Fibroblast of peridontal ligament (primary cell): Measurements from ENCODE around the gene RUNX1.

Source experiments
- DNase-seq: peaks from one replicate; pipeline ENCODE4 v3.0.0-alpha.2; 2010; ENCODE audit errors: extremely low read depth

The RUNX1 gene

DNA sequence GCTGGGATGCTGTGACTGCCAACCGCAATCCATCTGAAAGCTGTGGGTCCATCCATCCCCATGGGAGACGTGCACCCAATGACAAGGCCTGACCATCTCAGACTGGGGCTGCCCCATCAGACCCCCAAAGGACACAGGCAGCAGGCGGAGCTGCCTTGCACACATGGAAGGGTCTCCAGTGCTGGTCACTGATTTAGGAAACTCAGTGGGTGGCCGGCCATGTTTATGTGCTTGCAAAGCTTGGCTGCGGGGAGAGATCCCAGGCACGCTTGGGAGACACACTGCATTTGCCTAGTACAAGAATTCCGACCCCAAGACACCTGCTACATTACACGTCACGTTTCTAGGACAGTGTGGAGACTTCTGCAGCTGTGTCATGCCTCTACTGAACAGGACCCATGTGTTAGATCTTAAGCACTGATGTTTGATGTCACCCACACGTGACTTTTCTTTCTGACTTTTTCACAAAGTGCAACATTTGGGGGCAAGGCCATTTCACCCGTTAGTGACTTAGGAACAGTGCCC, 198.9 kb downstream of the RUNX1 start:
- no peak for DNase-seq

DNA sequence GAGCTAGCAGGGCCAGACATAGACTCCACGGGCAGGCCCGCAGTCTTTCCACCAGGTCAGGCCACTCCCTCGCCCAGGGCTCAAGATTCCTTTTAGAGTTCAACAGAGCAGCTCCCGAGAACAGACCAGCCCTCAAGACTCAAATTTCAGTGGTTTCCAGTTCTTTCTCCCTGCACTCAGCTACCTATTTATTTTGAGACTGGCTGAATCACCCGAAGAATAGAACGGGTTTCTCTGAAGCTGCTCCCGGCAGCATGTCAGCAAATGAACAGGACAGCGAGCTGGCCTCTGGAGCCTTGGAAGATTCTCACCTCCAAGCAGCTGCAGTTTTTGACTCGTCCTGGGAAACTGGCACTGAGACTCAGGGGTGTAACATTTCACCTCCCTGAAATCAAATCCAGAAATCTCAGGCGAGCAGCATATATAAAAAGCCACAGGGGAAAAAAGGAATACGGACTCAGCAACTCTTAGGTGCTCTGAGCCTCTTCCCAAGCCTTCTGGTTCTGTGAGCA, 202.4 kb downstream of the RUNX1 start:
- DNase-seq: peak; percentile 86

DNA sequence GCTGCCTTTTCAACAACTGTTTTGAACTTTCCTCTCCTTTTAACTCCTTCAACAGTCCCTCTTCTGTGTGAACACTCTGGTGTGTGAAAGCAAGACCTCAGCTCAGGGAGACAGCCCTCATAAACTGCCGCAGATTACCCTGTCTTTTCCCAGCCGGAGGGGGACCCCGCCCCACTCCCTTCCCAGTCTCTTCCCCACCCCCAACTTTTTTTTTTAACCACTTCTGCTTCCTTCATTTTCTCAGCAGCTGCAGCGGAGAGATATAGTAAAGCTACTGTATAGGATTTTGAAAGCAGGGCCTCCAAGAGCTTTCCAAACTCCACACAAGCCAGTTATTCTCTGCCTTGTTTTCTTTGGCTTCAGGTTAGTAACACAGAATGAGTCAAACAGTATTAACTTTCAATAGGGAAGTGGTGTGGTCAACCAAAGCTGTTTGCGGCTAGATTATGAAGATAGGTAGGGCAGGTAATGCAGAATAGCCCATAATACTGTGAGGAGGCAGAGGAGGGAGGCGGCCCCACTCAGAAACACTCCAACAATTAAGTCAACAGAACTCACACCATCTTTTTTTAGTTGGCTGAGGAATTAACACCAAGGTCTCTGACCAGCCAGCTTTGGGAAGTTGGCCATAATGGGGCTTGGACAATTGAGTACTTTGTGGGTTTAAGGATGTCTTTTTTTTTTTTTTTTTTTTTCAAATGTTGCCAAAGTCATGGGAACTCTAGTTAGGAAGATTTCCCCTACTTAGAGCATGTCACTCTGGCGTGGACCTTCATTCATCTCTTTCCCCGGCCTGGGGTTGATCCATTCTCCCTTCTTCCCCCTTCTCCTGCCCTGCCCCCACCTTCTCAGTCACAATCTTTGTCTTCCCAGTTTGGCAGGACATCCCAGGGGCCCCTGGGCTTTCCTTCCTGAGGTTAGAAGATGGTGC, 203.3 kb downstream of the RUNX1 start:
- DNase-seq: peak; percentile 89

DNA sequence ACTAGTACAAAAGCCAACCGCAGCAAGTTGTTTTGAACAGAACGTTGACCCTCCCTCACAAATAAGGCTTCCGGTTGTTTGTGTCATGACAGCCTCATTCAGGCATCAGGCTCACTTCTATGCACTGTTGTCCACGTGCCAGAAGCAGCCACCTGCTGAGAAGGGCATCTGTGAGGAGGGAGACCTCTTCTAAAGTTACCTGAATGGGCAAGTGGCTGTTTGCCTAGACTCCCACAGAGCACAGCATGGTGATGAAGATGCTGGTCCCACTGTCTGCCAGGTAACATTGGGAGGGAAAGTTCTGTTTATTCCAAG, 204.2 kb downstream of the RUNX1 start:
- no peak for DNase-seq

DNA sequence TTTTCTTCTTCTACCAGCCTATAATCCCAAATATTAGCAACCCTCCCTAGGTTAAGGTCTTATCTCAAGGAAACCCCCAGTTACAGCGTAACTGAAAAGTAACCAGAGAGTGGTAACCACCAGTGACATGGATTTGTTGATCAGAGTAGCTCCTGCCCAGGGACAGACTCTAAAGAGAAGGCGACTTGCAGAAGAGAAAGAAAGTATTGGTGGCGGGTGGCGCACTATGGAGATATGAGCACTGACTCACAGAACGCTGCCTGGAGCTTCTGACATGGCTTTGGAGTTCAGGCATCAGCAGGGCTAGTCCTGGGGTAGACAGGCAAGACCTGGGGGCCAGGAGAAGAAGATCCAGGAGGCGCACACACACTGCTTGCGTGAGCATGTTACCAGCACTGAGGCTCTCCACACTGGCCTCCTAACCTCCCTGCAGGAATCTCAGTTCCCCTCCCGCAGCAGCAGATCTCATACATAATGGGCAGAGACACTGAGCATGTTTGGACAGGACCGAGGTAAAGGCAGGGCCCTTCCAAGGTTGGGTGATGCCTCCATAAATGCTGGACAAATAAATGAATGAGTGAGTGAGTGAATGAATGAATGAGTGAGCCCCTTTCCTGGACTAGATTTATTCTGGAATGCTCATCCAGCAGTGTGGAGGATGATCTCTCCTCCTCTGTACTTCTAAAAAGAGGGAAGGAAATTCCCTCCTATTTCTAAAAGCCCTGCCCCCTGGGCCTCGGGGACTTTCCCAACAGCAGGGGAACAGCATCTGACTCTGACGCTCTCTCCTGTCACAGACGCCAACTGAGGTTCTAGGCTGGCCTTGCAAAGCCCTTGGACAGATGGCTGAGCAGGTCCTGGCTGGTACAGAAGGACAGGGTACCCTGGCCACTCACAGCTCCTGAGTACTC, 204.8 kb downstream of the RUNX1 start:
- DNase-seq: no peak

DNA sequence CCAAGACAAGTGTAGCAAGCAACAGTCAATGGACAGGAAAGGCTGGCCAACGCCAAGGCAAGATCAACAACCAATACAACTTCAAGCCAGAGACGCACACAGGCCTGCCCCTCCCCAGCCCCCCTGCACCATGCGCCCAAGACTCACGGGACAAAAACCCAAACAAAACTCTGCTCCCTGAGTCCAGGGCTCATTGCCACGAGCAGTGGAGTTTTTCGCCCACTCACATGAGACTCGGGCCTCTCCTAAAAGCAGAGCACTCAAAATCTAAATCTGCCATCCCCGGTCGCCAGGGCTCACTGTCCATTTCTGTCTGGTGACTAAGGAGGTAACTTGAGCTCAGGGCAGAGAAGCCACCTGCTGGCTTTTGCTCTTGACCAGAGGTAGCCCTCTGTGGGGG, 205.5 kb downstream of the RUNX1 start:
- DNase-seq: no peak

DNA sequence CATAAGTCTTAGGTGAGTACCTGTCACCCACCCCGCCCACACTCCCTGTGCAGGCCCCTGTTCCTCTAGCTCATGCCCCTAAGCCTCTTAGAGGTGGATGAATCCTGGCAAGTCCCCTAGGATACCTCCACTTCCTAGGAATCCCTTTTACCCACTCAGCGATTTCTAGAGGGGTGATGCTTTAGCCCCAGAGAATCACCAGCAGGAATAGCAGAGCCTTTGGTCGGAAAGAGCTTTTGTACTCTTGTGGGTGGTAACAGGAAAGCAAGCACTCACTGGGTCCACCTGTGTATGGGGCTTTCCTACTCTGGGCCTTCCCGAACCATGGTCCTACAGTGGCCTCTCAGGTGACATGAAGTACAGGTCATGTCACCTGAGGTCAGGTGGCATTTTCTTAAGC, 207.9 kb downstream of the RUNX1 start:
- DNase-seq: no peak

DNA sequence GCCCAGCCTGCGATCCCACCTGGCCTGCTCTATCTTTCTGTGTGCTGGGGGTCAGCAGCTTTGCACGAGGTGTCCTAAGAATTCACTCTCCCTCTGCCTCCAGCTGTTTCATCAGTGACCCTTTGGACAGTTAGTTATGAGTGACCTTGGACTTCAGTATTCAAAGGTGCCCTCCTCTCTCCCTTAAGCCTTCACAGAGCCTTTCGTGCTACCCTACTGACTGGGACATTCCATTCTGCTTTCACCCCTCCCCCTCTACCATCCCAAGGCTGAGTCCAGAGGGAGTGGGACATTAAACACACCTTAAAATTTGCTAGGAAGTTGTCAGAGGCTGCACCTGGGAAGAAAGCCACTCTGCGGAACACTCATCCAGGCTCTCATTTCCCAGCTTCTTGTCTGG, 208.4 kb downstream of the RUNX1 start:
- DNase-seq: no peak

DNA sequence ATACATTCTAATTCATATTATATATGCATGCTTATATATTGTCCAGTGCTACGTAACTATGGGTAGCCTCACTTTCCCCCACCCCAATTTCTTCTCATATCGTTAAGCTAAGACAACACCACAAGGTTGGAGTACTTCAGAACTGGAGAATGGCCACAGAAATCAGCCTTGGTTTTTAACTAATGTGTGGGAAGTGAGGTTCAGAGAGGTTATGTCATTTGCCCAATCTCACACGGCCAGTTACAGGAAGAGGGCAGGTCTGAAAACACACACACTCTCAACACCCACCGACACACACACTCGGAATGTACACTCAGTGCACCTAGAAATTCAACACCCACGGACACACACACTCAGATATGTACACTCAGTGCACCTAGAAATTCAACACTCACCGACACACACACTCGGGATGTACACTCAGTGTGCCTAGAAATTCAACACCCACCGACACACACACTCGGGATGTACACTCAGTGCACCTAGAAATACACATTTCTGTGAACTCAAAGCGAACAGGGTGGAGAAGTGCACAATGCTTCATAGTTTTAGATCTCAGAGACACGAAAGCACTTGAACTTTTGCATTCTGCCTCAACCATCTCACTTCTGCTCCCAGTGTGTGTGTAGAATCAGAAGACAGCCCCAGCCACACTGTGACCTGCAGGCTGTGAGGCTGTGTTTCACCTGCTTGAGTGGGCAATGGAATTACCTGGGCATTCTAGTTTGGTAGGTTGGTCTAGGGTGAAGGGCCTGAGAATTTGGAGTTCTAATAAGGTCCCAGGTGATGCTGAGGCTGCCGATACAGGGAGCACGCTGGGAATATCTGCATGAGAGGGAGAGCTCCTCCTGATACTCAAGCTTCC, 209.9 kb downstream of the RUNX1 start:
- DNase-seq: no peak

DNA sequence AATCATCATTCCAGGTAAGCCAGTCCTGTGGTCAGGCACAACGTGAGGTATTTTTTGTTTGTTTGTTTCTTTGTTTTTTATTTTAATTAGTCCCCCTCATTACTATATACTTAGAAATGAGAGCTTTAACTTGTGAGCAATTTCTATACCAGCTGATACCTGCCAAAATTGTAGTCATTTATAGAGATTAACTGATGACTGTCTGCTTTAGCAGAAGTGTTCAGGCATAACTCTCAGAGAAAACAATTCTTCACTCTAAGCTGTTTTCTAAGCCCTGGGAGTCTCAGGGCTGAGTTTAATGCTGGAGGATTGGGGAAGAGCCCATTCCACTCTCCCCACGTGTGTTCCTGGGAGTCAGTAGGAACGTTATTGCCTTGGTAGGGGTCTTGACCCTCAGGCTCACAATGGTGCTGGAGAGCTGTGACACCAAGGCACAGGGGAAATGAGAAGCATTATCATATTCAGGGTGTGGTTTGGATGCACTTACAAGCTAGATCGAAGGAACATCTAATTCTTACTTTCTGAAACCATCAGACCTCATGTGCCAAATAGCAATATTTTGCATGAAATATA, 212.1 kb downstream of the RUNX1 start:
- DNase-seq: no peak

DNA sequence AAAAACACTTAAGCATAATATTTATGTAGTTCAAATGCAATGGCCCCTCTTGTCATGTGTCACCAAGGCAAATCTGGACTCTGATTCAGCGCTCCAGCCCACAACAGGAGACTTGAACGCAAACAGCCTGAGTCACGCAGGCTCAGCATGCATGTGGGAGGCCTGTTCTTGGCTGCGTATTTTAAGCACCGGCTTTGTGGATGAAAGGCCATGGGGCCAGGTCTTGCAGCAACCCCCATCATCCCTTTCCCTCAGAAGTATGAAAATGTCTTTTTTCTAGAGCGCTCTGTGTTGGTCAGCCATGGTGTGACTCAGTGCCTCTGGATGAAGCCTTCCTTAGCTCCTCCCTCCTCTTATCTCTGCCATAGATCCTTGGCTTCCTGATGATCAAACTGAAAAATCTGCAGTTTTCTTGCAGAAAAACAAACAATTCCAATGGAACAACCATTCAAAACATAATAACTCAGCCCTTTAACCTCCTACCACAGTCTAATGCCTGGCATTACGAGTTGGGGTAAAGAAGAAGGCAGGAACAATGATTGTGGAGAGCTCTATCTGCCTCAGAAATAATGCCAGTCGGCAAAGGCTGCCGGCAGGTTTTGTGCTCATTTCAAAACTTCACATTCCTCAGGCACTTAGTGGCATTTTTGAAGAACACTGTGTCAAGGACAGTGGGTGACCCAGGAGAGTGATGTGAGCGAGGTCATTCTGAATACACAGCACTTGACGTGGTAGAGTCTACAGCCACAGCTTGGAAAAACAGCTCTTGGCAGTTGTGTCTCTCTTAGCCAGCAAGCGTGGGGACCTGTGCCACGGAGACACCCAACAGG, 212.8 kb downstream of the RUNX1 start:
- peak; percentile 99 for DNase-seq

DNA sequence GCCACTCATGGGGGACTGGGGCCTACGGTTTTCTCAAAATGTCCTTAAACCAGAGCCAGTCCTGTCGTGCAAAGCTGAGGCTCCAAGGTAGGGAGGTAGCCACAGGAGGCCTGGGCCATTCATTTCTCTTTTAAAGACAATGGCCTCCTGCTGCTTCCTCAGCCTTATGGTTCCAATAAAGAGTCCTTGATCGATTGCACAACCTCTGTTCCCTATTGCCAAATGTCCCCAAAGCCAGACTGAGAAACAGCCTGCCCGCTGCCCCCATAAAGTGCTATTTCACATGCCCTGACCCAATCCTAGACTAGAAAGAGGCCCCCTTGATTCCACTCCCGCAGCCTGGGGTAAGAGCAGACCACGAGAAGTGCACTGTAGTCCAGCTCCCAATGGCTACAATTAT, 213.6 kb downstream of the RUNX1 start:
- peak; percentile 65 for DNase-seq

DNA sequence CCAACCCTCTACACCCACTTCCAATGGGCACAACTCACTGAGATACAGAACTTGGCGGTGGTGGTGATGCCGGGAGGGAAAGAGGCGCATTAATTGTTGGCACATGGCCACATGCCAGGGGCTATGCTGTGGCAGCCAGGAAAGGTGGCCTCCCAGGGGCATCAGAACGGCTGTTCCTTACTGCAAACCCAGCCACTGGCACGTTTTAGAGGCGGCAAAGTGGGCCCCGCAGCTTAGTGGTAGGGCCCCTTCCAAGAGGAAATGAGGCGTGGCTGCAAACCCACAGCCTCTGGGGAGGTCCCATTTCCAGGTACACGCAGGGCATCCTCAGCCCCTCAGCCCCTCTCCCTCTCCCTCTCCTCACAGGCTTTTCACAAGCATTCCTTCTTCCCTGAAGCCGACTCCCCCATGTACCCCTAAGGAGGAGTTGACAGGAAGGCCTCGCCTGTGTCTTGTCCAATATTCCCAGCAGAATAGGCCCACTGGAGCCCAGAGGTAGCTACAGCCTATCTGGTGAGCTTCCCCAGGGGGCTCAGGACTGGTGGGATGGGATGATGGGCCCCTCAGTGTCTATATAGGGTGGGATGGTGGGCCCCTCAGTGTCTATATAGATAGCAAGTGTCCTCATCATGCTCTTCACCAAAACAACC, 214.1 kb downstream of the RUNX1 start:
- DNase-seq: no peak

DNA sequence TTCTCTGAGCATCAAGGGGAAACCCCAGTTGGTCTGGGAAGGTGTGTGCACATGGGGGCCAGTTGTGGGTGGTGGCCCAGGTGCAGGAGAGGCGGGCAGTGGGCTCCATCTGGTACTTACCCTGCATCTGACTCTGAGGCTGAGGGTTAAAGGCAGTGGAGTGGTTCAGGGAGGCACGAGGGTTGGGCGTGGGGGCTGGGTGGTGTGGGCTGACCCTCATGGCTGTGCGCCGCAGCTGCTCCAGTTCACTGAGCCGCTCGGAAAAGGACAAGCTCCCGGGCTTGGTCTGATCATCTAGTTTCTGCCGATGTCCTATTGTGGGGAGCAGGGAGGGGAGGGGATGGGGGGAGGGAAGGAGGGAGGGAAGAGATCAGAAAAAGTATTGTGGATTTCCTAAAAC, 214.8 kb downstream of the RUNX1 start:
- no peak for DNase-seq

DNA sequence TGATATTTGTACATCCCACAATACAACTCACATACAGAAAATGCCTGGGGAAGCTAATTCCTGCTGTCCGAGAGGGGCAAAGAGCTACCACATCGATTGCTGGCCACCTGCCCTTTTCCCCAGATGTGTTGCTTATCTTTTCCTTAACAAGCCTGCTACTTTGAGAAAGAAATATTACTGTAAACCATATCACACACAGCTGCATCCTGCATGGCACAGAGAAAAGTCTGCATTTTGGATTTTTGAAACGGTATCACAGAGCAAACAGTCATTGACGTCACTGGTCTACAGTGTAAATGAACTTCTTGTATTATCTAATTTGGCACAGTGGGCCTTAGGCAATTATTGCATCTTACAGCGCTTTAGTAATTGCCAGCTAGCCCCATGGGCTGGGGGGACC, 215.6 kb downstream of the RUNX1 start:
- DNase-seq: no peak

DNA sequence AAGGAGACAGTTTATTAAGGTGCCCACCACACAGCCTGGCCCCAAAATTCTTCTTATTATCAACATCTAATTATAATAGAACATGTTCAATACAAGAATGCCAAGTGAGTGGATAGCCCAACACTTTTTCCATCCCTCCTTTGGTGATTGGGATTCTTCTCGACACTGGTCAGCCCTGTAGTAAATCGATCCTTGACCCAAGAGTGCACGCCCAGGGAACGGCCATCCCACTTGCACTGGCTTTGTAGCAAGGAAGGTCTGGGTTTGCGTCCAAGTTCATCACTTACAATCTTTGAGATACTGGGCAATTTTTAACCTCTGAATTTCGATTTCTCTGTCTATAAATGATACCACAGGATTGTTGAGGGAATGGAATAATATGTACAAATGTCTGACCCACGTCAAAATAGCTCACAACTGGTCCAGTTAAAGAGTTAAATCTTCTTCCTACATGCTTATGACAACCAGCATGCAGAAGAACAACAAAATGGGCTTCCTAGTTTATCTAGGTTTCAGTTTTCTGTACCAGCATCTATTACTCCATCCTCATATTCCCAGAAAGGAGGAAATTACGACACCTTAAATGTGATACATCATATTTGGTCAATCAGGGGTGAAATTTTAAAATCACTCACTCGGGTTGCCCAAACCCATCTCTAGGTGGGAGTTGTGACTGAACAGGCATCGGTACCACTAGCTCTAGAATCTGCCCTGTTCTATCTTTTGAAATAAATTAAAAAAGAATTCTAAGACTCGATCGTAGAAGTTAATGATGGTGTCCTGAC, 218.5 kb downstream of the RUNX1 start:
- DNase-seq: no peak

DNA sequence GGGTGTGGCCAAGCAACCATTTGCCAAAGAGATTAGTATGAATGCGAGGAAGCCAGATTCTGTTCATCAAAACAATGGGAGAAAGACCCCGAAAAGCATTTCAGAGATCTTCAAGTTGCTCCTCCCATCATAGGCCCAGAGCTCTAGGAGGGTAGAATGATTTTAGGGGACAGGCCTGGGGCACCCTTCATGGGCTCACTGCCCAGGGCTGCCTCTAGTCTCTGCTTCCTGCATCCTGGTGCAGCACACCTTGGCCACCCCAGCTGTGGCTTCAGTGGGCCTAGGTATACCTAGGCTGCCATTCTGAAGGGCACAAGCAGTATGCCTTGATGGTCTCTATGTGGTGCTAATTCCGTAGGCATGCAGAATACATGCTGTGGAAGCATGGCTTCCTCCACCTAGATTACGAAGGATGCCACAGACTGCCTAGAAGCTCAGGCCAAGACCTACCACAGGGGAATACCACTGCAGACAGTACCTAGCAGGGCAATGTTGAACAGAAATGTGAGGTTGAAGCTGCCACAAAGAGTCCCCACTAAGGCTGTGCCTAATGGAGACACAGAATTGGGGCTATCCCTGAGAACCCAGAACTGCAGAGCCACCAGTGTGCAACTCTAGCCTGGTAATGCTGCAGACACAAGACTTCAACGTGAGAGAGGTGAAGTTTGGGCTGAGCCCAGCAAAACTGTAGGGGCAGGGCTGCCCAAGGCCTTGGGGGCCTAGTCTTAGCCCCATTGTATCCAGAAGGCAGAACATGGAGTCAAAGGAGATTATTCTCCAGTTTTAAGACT, 221.5 kb downstream of the RUNX1 start:
- DNase-seq: no peak

DNA sequence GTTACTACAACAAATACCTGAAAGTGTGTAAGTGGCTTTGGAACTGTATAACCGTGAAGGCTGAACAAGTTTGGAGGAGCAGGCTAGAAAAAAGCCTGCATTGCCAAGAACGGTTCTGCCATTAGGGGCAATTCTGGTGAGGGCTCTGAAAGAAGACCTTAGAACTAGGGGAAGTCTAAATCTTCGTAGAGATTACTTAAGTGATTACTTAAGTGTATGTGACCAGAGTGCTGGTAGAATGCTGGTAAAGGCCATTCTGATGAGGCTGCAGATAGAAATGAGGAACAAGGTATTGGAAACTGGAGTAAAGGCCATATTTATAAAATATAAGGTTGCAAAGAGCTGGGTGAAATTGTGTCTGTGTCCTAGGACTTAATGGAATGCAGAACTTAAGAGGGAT, 222.3 kb downstream of the RUNX1 start:
- no peak for DNase-seq
